GM19023 (cell line): ENCODE measurements around the gene DMC1.
"Not testable (repeated sequence)": the region's sequence is repeated elsewhere in the genome, so short reads cannot be mapped to it uniquely, and the experiment has no call there.

Source experiments
- ATAC-seq: cut with Tn5 transposase; IDR thresholded peaks from one replicate; pipeline ENCODE4 v1.9.1; 2021; ENCODE audit warnings: mild to moderate bottlenecking, moderate library complexity; ENCODE audit not compliant: unreplicated experiment

DMC1 gene

GRCh38 chr22:38470179-38470578, 99.8 kb downstream of the DMC1 start:
- not testable (repeated sequence) for ATAC-seq

GRCh38 chr22:38469306-38469781, 100.6 kb downstream of the DMC1 start:
- ATAC-seq: no peak
